Aorta (tissue), 5 donors: ENCODE results near the gene COL1A1. TPM values are rescaled to one million over a fixed set of nuclear protein-coding genes. Genes with fewer than 3 reads are reported as not detected.

Source experiments
- ATAC-seq: fragments of 200-7000 bp; cut with Tn5 transposase; one replicate; pipeline ENCODE4 v1.9.1; 2022; ENCODE audit warnings: moderate library complexity; ENCODE audit not compliant: low FRiP score
- DNase-seq, 2 donors: peaks; one replicate each; pipeline ENCODE4 v3.0.0-alpha.2; 2020
- H3K27ac ChIP-seq, 2 donors: one replicate each; pipeline ENCODE4 v1.5.1; 2013; ENCODE audit warnings: low read length in 2 of 2, mild to moderate bottlenecking in 2 of 2, moderate library complexity in 2 of 2, control low read depth in 1 of 2, inconsistent platforms in 1 of 2, low read depth in 1 of 2
- H3K27me3 ChIP-seq, 2 donors: one replicate each; pipeline ENCODE4 v1.6.1; 2013; ENCODE audit warnings: control low read depth in 1 of 2, low read length in 1 of 2, mild to moderate bottlenecking in 1 of 2, moderate library complexity in 1 of 2; ENCODE audit not compliant: insufficient read depth in 2 of 2, control insufficient read depth in 1 of 2
- H3K36me3 ChIP-seq, 2 donors: one replicate each; pipeline ENCODE4 v1.6.1; 2013; ENCODE audit warnings: control low read depth in 1 of 2, low read length in 1 of 2, mild to moderate bottlenecking in 1 of 2; ENCODE audit not compliant: insufficient read depth in 2 of 2, control insufficient read depth in 1 of 2
- H3K4me1 ChIP-seq, 2 donors: one replicate each; pipeline ENCODE4 v1.6.1; 2013; ENCODE audit warnings: low read length in 2 of 2, control low read depth in 1 of 2, mild to moderate bottlenecking in 1 of 2, moderate library complexity in 1 of 2; ENCODE audit not compliant: insufficient read depth in 2 of 2, control insufficient read depth in 1 of 2
- H3K4me3 ChIP-seq, 2 donors: one replicate each; pipeline ENCODE4 v1.5.1; 2013; ENCODE audit warnings: low read length in 2 of 2, control low read depth in 1 of 2, mild to moderate bottlenecking in 1 of 2
- H3K9me3 ChIP-seq: one replicate; pipeline ENCODE4 v1.6.1; 2013; ENCODE audit warnings: mild to moderate bottlenecking, low read length; ENCODE audit not compliant: control insufficient read depth
- WGBS, 2 donors: extraction: QIAGEN DNeasy Blood & Tissue Kit; methylation state at CpG; one replicate each; pipeline ENCODE4 v1.1.7; 2013; 5-methylcytosine and 5-hydroxymethylcytosine counted together
- intact Hi-C, 2 donors: fragments of 100-400 bp; cut with DNase I; formaldehyde crosslinking; loops; one replicate each; pipeline versions ENCODE4 v1.14.2 to v1.15.0; 2022
- polyA plus RNA-seq, 2 donors: library from polyadenylated mRNA; stranded (reverse); fragments of 200-250 nt; gene quantifications; one replicate each; pipeline ENCODE4 v1.2.3, GENCODE V29; 2013
- total RNA-seq, 2 donors: library from RNA; stranded (reverse); fragmentation: NEBNext Ultra II Directional; extraction: Animal tissue kit (Norgen Biotek cat#: 25700); gene quantifications; one replicate each; pipeline ENCODE4 v1.2.1, GENCODE V29; 2021
- donor health status: healthy with polysubstance abuse.
- donor health status: Bipolar disorder and iron deficiency.
- donor health status: DM: no; HTN: no; CAD: no.
- donor health status: DM: no; HTN: no; CAD: no.
- donor health status: DM: yes; HTN: yes; CAD: no.

The COL1A1 gene
- total and polyA plus RNA-seq, 4 donors = 70.2 to 948 (median 396) TPM

GRCh38 chr17:50192144-50192617 is 9.2 kb downstream of the COL1A1 start:
- H3K9me3 ChIP-seq = no peaks in the 10 kb centered on the region
- H3K27ac ChIP-seq = peak overlapping the region in 1 of 2 donors; percentile 4
- no peak for ATAC-seq
- no peak for DNase-seq
- H3K36me3 ChIP-seq = peaks cover 5 to 10% of the 10 kb centered on the region in 2 donors
- no peaks in the 10 kb centered on the region for H3K4me1 ChIP-seq
- intact Hi-C loops = loop anchor here in 1 of 2 donors (10.0 kb wide), 1 partner anchor 47 kb away; no protein-coding TSS in a partner anchor
- no peak overlapping the region for H3K4me3 ChIP-seq
- WGBS, 2 donors = 63 to 67% methylated on average over 4 of the region's 4 CpGs
- no peaks in the 10 kb centered on the region for H3K27me3 ChIP-seq

GRCh38 chr17:50191359-50192143 is 9.9 kb downstream of the COL1A1 start:
- DNase-seq (no peak), ATAC-seq (no peak)
- Histone ChIP-seq H3K4me3 (no peak overlapping the region), H3K36me3 (peaks cover 5 to 9% of the 10 kb centered on the region in 2 donors), H3K27ac (peak overlapping the region in 1 of 2 donors; percentile 4), H3K4me1 (no peaks in the 10 kb centered on the region), H3K9me3 (no peaks in the 10 kb centered on the region), H3K27me3 (no peaks in the 10 kb centered on the region)
- intact Hi-C loops = loop anchor here in 1 of 2 donors (10.0 kb wide), 1 partner anchor 47 kb away; no protein-coding TSS in a partner anchor
- WGBS, 2 donors = 46 to 47% methylated on average over 21 of the region's 21 CpGs

GRCh38 chr17:50190603-50191358 is 10.7 kb downstream of the COL1A1 start:
- peak overlapping the region in 1 of 2 donors; percentile 6 for H3K27ac ChIP-seq

GRCh38 chr17:50190293-50190602 is 11.2 kb downstream of the COL1A1 start:
- Histone ChIP-seq H3K4me3 (no peak overlapping the region), H3K27me3 (no peaks in the 10 kb centered on the region), H3K27ac (peak overlapping the region in 1 of 2 donors; percentile 6), H3K36me3 (peaks cover 0 to 7% of the 10 kb centered on the region in 2 donors), H3K4me1 (no peaks in the 10 kb centered on the region), H3K9me3 (no peaks in the 10 kb centered on the region)
- intact Hi-C loops = loop anchor here in 1 of 2 donors (10.0 kb wide), 1 partner anchor 45 kb away; no protein-coding TSS in a partner anchor
- WGBS, 2 donors = 72 to 79% methylated on average over 8 of the region's 8 CpGs
- ATAC-seq (no peak), DNase-seq (no peak)

More at GRCh38 chr17:50190603-50191358, 10.7 kb downstream of the COL1A1 start:
- Histone ChIP-seq H3K4me3 (no peak overlapping the region), H3K4me1 (no peaks in the 10 kb centered on the region), H3K27me3 (no peaks in the 10 kb centered on the region), H3K36me3 (peaks cover 0 to 8% of the 10 kb centered on the region in 2 donors), H3K9me3 (no peaks in the 10 kb centered on the region)
- 61 to 64% methylated on average over 8 of the region's 8 CpGs for WGBS, 2 donors
- intact Hi-C loops = loop anchor here in 1 of 2 donors (10.0 kb wide), 1 partner anchor 46 kb away; no protein-coding TSS in a partner anchor
- ATAC-seq (no peak), DNase-seq (no peak)

GRCh38 chr17:50189550-50190292 is 11.7 kb downstream of the COL1A1 start:
- Histone ChIP-seq H3K27ac (peak overlapping the region in 1 of 2 donors; percentile 2), H3K36me3 (peaks cover 0 to 7% of the 10 kb centered on the region in 2 donors), H3K27me3 (no peaks in the 10 kb centered on the region), H3K9me3 (no peaks in the 10 kb centered on the region), H3K4me3 (no peak overlapping the region), H3K4me1 (no peaks in the 10 kb centered on the region)
- intact Hi-C loops = loop anchor here in 1 of 2 donors (10.0 kb wide), 1 partner anchor 45 kb away; no protein-coding TSS in a partner anchor
- DNase-seq (no peak), ATAC-seq (no peak)
- 46 to 52% methylated on average over 17 to 20 of the region's 20 CpGs for WGBS, 2 donors

- no peak for DNase-seq
- Histone ChIP-seq H3K27me3 (no peaks in the 10 kb centered on the region), H3K27ac (peak overlapping the region in 1 of 2 donors; percentile 47), H3K4me3 (no peak overlapping the region), H3K9me3 (no peaks in the 10 kb centered on the region), H3K4me1 (no peaks in the 10 kb centered on the region), H3K36me3 (peaks cover 0 to 7% of the 10 kb centered on the region in 2 donors)
- ATAC-seq = no peak
- WGBS, 2 donors = 59 to 60% methylated on average over 10 to 11 of the region's 11 CpGs
- intact Hi-C loops = no loop called here
Observed at GRCh38 chr17:50188921-50189549, 12.4 kb downstream of the COL1A1 start.

- 41 to 46% methylated on average over 13 of the region's 13 CpGs for WGBS, 2 donors
- DNase-seq = no peak
- intact Hi-C loops = no loop called here
- H3K4me1 ChIP-seq = no peaks in the 10 kb centered on the region
- no peak for ATAC-seq
- peak overlapping the region in 1 of 2 donors; percentile 47 for H3K27ac ChIP-seq
- no peaks in the 10 kb centered on the region for H3K27me3 ChIP-seq
- no peak overlapping the region for H3K4me3 ChIP-seq
- H3K9me3 ChIP-seq = no peaks in the 10 kb centered on the region
- H3K36me3 ChIP-seq = peaks cover 0 to 7% of the 10 kb centered on the region in 2 donors
Observed at GRCh38 chr17:50188531-50188920, 12.9 kb downstream of the COL1A1 start.
